OCI-LY3 (cell line): Measurements from ENCODE around the gene LHFPL2.

ENCODE experiments used
- CTCF ChIP-seq: fragments of 200-600, 300-600 bp; sonication (generic); IDR thresholded peaks from 2 replicates; pipeline ENCODE4 v1.5.1; 2014; ENCODE audit warnings: antibody characterized with exemption, low read length, low read depth
- EZH2phosphoT487 ChIP-seq: fragments of 200-600 bp; shearing (Covaris generic); IDR thresholded peaks from 2 replicates; pipeline ENCODE4 v1.6.1; 2018; ENCODE audit warnings: antibody characterized with exemption, mixed run types, low read depth

- TF ChIP-seq EZH2phosphoT487 (no peak), CTCF (no peak)
Observed at GRCh38 chr5:78566747-78567425, 81.7 kb downstream of the LHFPL2 start.
